Measurements from ENCODE around the gene PGPEP1. TPM values are rescaled to one million over a fixed set of nuclear protein-coding genes. Genes with fewer than 3 reads are reported as not detected.

PGPEP1 gene
- total and polyA plus RNA-seq, 10 of the 15 experiments (the other 5 are each of a cell fraction or from before 2014, with no cell fraction given): 13.8 to 39.4 (median 17.0) TPM

- TF ChIP-seq MXI1 (IDR thresholded peaks at IDR 0.05; ENCODE audit: low read depth, low read length) (peak; percentile 70; the same call in 1 of the 2 replicates), PAX8 (IDR thresholded peaks at IDR 0.05) (0 out of 2 replicates have a peak, but pooled peaks have one; percentile 81), SUZ12 (IDR thresholded peaks at IDR 0.05; ENCODE audit: unreplicated experiment) (no peak), ZNF217 (IDR thresholded peaks at IDR 0.05) (no peak), RBBP5 (conservative IDR thresholded peaks at IDR 0.05) (no peak), TBL1XR1 (IDR thresholded peaks at IDR 0.05; ENCODE audit: low read depth, low read length) (no peak), RUNX3 (IDR thresholded peaks at IDR 0.05; ENCODE audit: low read length) (peak; percentile 88), ZNF384 (IDR thresholded peaks at IDR 0.05; ENCODE audit: borderline replicate concordance, low read depth, low read length) (no peak), FOXK2 (IDR thresholded peaks at IDR 0.05) (no peak), HDAC2 (IDR thresholded peaks at IDR 0.05) (no peak), MAX (IDR thresholded peaks at IDR 0.05; ENCODE audit: low read depth, low read length) (peak; percentile 88), SUPT20H (IDR thresholded peaks at IDR 0.05; ENCODE audit: borderline replicate concordance, control insufficient read depth, low read depth, low read length) (no peak), MEF2B (IDR thresholded peaks at IDR 0.05; ENCODE audit: partially characterized antibody, poor library complexity, severe bottlenecking) (peak; percentile 86), PML (IDR thresholded peaks at IDR 0.05; ENCODE audit: low read length) (no peak), EP300 (IDR thresholded peaks at IDR 0.05; ENCODE audit: borderline replicate concordance in 1 of 2, control insufficient read depth in 1 of 2, low read depth in 2 of 2, low read length in 2 of 2) (peak; percentile 73 to 82; a peak in 3 of 4 replicates), POLR2AphosphoS2 (IDR thresholded peaks at IDR 0.05; ENCODE audit: low read depth, low read length) (no peak), MYC (IDR thresholded peaks at IDR 0.05; ENCODE audit: insufficient read depth, insufficient read length, insufficient replicate concordance, low read length, severe bottlenecking) (no peak)
- TF ChIP-seq, protein P1, sequence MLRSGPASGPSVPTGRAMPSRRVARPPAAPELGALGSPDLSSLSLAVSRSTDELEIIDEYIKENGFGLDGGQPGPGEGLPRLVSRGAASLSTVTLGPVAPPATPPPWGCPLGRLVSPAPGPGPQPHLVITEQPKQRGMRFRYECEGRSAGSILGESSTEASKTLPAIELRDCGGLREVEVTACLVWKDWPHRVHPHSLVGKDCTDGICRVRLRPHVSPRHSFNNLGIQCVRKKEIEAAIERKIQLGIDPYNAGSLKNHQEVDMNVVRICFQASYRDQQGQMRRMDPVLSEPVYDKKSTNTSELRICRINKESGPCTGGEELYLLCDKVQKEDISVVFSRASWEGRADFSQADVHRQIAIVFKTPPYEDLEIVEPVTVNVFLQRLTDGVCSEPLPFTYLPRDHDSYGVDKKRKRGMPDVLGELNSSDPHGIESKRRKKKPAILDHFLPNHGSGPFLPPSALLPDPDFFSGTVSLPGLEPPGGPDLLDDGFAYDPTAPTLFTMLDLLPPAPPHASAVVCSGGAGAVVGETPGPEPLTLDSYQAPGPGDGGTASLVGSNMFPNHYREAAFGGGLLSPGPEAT (IDR thresholded peaks at IDR 0.05; ENCODE audit: low read depth): peak; percentile 45
- TF ChIP-seq, protein P2, sequence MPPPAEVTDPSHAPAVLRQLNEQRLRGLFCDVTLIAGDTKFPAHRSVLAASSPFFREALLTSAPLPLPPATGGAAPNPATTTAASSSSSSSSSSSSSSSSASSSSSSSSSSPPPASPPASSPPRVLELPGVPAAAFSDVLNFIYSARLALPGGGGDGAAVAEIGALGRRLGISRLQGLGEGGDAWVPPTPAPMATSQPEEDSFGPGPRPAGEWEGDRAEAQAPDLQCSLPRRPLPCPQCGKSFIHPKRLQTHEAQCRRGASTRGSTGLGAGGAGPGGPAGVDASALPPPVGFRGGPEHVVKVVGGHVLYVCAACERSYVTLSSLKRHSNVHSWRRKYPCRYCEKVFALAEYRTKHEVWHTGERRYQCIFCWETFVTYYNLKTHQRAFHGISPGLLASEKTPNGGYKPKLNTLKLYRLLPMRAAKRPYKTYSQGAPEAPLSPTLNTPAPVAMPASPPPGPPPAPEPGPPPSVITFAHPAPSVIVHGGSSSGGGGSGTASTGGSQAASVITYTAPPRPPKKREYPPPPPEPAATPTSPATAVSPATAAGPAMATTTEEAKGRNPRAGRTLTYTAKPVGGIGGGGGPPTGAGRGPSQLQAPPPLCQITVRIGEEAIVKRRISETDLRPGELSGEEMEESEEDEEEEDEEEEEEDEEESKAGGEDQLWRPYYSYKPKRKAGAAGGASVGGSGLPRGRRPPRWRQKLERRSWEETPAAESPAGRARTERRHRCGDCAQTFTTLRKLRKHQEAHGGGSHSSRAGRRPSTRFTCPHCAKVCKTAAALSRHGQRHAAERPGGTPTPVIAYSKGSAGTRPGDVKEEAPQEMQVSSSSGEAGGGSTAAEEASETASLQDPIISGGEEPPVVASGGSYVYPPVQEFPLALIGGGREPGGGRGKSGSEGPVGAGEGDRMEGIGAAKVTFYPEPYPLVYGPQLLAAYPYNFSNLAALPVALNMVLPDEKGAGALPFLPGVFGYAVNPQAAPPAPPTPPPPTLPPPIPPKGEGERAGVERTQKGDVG (CRISPR knock-in tag; IDR thresholded peaks at IDR 0.05): no peak
- TF ChIP-seq, protein P3, sequence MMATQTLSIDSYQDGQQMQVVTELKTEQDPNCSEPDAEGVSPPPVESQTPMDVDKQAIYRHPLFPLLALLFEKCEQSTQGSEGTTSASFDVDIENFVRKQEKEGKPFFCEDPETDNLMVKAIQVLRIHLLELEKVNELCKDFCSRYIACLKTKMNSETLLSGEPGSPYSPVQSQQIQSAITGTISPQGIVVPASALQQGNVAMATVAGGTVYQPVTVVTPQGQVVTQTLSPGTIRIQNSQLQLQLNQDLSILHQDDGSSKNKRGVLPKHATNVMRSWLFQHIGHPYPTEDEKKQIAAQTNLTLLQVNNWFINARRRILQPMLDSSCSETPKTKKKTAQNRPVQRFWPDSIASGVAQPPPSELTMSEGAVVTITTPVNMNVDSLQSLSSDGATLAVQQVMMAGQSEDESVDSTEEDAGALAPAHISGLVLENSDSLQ (IDR thresholded peaks at IDR 0.05): peak; percentile 85
- TF ChIP-seq, protein P4, sequence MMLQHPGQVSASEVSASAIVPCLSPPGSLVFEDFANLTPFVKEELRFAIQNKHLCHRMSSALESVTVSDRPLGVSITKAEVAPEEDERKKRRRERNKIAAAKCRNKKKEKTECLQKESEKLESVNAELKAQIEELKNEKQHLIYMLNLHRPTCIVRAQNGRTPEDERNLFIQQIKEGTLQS (IDR thresholded peaks at IDR 0.05; ENCODE audit: borderline replicate concordance, extremely low read depth, low read depth, low read length): no peak
- TF ChIP-seq, protein P5, sequence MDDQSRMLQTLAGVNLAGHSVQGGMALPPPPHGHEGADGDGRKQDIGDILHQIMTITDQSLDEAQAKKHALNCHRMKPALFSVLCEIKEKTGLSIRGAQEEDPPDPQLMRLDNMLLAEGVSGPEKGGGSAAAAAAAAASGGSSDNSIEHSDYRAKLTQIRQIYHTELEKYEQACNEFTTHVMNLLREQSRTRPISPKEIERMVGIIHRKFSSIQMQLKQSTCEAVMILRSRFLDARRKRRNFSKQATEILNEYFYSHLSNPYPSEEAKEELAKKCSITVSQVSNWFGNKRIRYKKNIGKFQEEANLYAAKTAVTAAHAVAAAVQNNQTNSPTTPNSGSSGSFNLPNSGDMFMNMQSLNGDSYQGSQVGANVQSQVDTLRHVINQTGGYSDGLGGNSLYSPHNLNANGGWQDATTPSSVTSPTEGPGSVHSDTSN (IDR thresholded peaks at IDR 0.05; ENCODE audit: insufficient replicate concordance, low read depth, low read length): peak; percentile 63
Measured at GRCh38 chr19:18408053-18408476, 67.7 kb downstream of the PGPEP1 start (continued).
